SK-N-MC (cell line): ENCODE data around the gene MACROD2.

Source experiments
- EZH2 ChIP-seq: fragments of 200-600 bp; sonication (generic); IDR thresholded peaks from one replicate; pipeline ENCODE4 v1.6.1; 2017; ENCODE audit warnings: antibody characterized with exemption
- FOXP2 ChIP-seq: optimal IDR thresholded peaks from 2 replicates; pipeline ENCODE3; 2011; ENCODE audit warnings: mild to moderate bottlenecking, moderate library complexity; ENCODE audit not compliant: insufficient read depth; ENCODE audit errors: extremely low read length, control extremely low read depth
- POLR2AphosphoS5 ChIP-seq: IDR thresholded peaks from 2 replicates; pipeline ENCODE4 v1.6.1; 2012; ENCODE audit warnings: mild to moderate bottlenecking, low read depth, low read length, borderline replicate concordance

DNA sequence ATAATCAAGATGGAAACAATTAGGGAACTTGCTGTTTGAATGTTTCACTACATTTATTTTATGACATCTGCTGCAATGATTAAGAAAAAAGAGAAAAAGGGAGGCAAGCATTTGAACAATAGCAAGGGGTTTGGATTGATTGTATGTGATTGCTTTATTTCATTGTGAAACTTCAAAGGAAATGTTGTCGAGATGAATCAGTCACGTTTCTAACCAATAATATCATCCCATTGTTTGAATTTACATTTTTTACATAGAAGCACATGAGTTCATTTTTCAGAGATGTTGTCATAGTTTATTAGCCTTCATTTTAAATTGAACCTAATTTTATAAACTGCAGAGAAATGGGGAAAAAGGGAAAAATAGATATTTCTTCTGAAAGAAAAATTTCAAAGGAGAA is 2006.0 kb downstream of the MACROD2 start:
- no peak for TF ChIP-seq EZH2
- no peak for TF ChIP-seq POLR2AphosphoS5
- TF ChIP-seq FOXP2 = no peak
